ENCODE results near the gene NDUFB8.

The NDUFB8 gene

GRCh38 chr10:100520811-100521210 lies 8.9 kb downstream of the NDUFB8 start (continued):
- TF ChIP-seq TSHZ2 (CRISPR knock-in tag; IDR thresholded peaks at IDR 0.05) = no peak

DNA sequence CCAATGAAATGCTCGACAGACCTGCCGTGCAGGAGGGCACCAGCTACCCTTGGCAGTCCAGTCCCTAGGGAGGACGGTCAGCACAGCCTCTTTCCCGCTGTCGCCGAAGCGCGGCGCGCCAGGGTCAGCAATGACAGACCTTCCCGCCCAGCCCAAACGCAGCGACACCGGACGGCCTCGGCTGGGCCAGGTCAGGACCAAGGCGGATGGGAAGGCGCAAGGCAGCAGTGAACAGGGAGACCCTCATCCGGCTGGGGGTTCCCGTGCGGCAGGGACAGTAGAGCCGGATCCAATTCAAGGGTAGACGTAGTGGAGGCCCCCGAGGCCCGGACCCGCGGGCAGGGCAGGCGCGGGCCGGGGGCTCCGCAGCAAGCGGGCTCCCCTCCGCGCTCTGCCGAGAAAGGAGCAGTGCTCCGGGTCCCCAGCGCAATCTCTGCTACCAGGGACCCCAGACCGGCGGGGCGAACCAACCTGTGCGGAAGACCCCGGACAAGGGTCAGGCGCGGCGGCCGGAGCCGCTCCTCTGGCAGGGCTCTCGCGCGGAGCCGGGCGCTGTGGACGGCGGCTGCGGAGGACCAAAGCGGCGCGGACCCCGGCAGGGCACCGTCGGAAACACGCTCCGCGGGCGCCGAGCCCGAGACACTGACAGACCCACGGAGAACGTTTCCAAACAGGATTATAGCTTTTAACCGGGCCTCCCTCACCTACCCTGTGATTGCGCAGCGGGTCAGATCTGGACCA lies 10.2 kb downstream of the NDUFB8 start, which contains the start of gene SEC31B:
Gene SEC31B, minus strand, starts transcription at position 551 of the 741 bp plus-strand sequence. CDS start 2,909 bp downstream, outside the sequence.
- peak; percentile 72 for ATAC-seq
- no peak for TF ChIP-seq CSDC2 (CRISPR knock-in tag; IDR thresholded peaks at IDR 0.05)
- no peak for TF ChIP-seq ZC3H10 (CRISPR knock-in tag; IDR thresholded peaks at IDR 0.05)
- TF ChIP-seq PPARA (CRISPR knock-in tag; IDR thresholded peaks at IDR 0.05; ENCODE audit: borderline replicate concordance) = no peak
- no peak for TF ChIP-seq ZNF565 (CRISPR knock-in tag; conservative IDR thresholded peaks at IDR 0.05; ENCODE audit: low read depth)
- no peak for TF ChIP-seq GLIS3 (CRISPR knock-in tag; IDR thresholded peaks at IDR 0.05)
- TF ChIP-seq TSHZ2 (CRISPR knock-in tag; IDR thresholded peaks at IDR 0.05) = no peak
- TF ChIP-seq CSRNP3 (CRISPR knock-in tag; IDR thresholded peaks at IDR 0.05) = no peak
- TF ChIP-seq ARNTL (CRISPR knock-in tag; IDR thresholded peaks at IDR 0.05; ENCODE audit: borderline replicate concordance, low read depth) = no peak
- TF ChIP-seq BACH2 (CRISPR knock-in tag; IDR thresholded peaks at IDR 0.05; ENCODE audit: borderline replicate concordance) = no peak
- TF ChIP-seq ESRRG (CRISPR knock-in tag; IDR thresholded peaks at IDR 0.05) = no peak
- TF ChIP-seq ISL1 (CRISPR knock-in tag; IDR thresholded peaks at IDR 0.05) = no peak
- TF ChIP-seq SNAI2 (CRISPR knock-in tag; IDR thresholded peaks at IDR 0.05) = no peak
- TF ChIP-seq POU6F1 (CRISPR knock-in tag; IDR thresholded peaks at IDR 0.05; ENCODE audit: borderline replicate concordance, low read depth) = no peak
- TF ChIP-seq RARB (CRISPR knock-in tag; IDR thresholded peaks at IDR 0.05) = no peak
- TF ChIP-seq TCF4 (CRISPR knock-in tag; IDR thresholded peaks at IDR 0.05; ENCODE audit: borderline replicate concordance) = no peak
- TF ChIP-seq ZFP3 (CRISPR knock-in tag; IDR thresholded peaks at IDR 0.05) = no peak
- no peak for TF ChIP-seq OSR1 (CRISPR knock-in tag; IDR thresholded peaks at IDR 0.05)

DNA sequence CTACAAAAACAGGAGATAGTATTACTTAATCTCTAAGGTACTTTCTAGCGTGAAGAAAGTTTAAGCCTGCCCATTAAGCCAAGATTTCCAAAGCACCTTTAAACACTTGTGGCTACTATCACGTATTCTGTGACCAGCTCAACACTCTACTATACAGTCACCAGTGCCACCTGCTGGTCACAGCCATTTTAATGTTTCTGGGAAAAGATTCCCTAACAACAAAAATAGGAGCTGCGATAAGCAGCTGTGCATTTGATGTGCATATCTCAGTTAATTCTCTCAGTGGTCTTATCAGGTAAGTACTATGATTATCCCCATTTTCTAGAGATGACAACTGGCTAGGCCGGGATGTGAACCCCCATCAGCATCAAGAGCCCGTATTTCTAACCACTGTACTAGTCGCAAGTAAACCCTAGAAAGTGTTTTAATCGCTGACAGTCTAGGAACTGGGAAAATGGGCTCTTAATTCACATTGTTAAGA lies 10.9 kb downstream of the NDUFB8 start:
- peak; percentile 81 for ATAC-seq
- no peak for TF ChIP-seq RARB (CRISPR knock-in tag; IDR thresholded peaks at IDR 0.05)
- no peak for TF ChIP-seq ARNTL (CRISPR knock-in tag; IDR thresholded peaks at IDR 0.05; ENCODE audit: borderline replicate concordance, low read depth)
- TF ChIP-seq, protein P1, sequence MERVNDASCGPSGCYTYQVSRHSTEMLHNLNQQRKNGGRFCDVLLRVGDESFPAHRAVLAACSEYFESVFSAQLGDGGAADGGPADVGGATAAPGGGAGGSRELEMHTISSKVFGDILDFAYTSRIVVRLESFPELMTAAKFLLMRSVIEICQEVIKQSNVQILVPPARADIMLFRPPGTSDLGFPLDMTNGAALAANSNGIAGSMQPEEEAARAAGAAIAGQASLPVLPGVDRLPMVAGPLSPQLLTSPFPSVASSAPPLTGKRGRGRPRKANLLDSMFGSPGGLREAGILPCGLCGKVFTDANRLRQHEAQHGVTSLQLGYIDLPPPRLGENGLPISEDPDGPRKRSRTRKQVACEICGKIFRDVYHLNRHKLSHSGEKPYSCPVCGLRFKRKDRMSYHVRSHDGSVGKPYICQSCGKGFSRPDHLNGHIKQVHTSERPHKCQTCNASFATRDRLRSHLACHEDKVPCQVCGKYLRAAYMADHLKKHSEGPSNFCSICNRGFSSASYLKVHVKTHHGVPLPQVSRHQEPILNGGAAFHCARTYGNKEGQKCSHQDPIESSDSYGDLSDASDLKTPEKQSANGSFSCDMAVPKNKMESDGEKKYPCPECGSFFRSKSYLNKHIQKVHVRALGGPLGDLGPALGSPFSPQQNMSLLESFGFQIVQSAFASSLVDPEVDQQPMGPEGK (CRISPR knock-in tag; IDR thresholded peaks at IDR 0.05; ENCODE audit: borderline replicate concordance) = no peak
- TF ChIP-seq SNAI2 (CRISPR knock-in tag; IDR thresholded peaks at IDR 0.05) = no peak
- TF ChIP-seq ZFP3 (CRISPR knock-in tag; IDR thresholded peaks at IDR 0.05) = no peak
- no peak for TF ChIP-seq TSHZ2 (CRISPR knock-in tag; IDR thresholded peaks at IDR 0.05)

All from SK-N-SH treated with all-trans-retinoic acid at 6 μM for 48 hours (cell line).